Fibroblast of lung (primary cell): ENCODE data around the gene PRLR. TPM values are rescaled to one million over a fixed set of nuclear protein-coding genes. Genes with fewer than 3 reads are reported as not detected.
A peak's percentile ranks its signal among the peaks of the same experiment; 100 is the strongest.

Experiments
- DNase-seq, 2 donors: peaks; one replicate each; pipeline versions ENCODE4 v3.0.0 to v3.0.0-alpha.2; 2010; ENCODE audit warnings: low read depth in 2 of 2
- H2AFZ ChIP-seq: 2 replicates; pipeline ENCODE4 v1.5.1; 2012; ENCODE audit warnings: low read length, control low read depth, inconsistent platforms
- H3K27ac ChIP-seq: 2 replicates; pipeline ENCODE4 v1.5.1; 2011; ENCODE audit warnings: low read length, control low read depth; ENCODE audit not compliant: insufficient read depth
- H3K27me3 ChIP-seq: 2 replicates; pipeline ENCODE4 v1.5.1; 2011; ENCODE audit warnings: mild to moderate bottlenecking, low read length; ENCODE audit not compliant: control insufficient read depth, insufficient read depth
- H3K36me3 ChIP-seq: 2 replicates; pipeline ENCODE4 v1.5.1; 2011; ENCODE audit warnings: low read length; ENCODE audit not compliant: control insufficient read depth, insufficient read depth
- H3K4me1 ChIP-seq: 2 replicates; pipeline ENCODE4 v1.5.1; 2011; ENCODE audit warnings: low read length; ENCODE audit not compliant: control insufficient read depth, insufficient read depth; ENCODE audit errors: extremely low read depth
- H3K4me2 ChIP-seq: 2 replicates; pipeline ENCODE4 v1.5.1; 2011; ENCODE audit warnings: low read length, control low read depth; ENCODE audit not compliant: insufficient read depth; ENCODE audit errors: extremely low read depth
- H3K4me3 ChIP-seq, 4 experiments: fragments of 200-600 bp in 1 of 4; sonication (generic) in 1 of 4; replicated peaks in 1 of 4; 2 replicates each; pipeline ENCODE4 v1.5.1; 2011 to 2016; ENCODE audit warnings: low read length in 4 of 4, low read depth in 3 of 4, mild to moderate bottlenecking in 3 of 4, control low read depth in 2 of 4, inconsistent platforms in 1 of 4, mixed read lengths in 1 of 4; ENCODE audit not compliant: insufficient read depth in 1 of 4; ENCODE audit errors: control extremely low read depth in 1 of 4
- H3K79me2 ChIP-seq: 2 replicates; pipeline ENCODE4 v1.5.1; 2012; ENCODE audit warnings: mild to moderate bottlenecking, low read length, inconsistent platforms; ENCODE audit not compliant: control insufficient read depth, insufficient read depth
- H3K9ac ChIP-seq: 2 replicates; pipeline ENCODE4 v1.5.1; 2011; ENCODE audit warnings: mild to moderate bottlenecking, low read length, control low read depth; ENCODE audit not compliant: insufficient read depth
- H3K9me3 ChIP-seq: 2 replicates; pipeline ENCODE4 v1.5.1; 2012; ENCODE audit warnings: low read depth, low read length; ENCODE audit not compliant: control insufficient read depth, insufficient read depth
- H4K20me1 ChIP-seq: 2 replicates; pipeline ENCODE4 v1.5.1; 2011; ENCODE audit warnings: low read length; ENCODE audit not compliant: control insufficient read depth, insufficient read depth; ENCODE audit errors: extremely low read depth
- EZH2 ChIP-seq: IDR thresholded peaks from 2 replicates; pipeline ENCODE4 v1.5.1; 2012; ENCODE audit warnings: low read length, control low read depth, mild to moderate bottlenecking; ENCODE audit errors: missing control alignments
- polyA plus RNA-seq, 2 donors: library from polyadenylated mRNA; depleted of rRNA in 1 of 2; stranded (reverse) in 1 of 2; unstranded in 1 of 2; fragments of >200 nt; gene quantifications; 2 replicates each; pipeline ENCODE4 v1.2.1, GENCODE V29; 2011 to 2012; ENCODE audit warnings: missing spikeins in 1 of 2
- total RNA-seq: library from RNA; depleted of rRNA; stranded (reverse); fragments of >200 nt; gene quantifications from 2 replicates; pipeline ENCODE4 v1.2.1, GENCODE V29; 2014
- TF ChIP-seq, protein P1 (sequence below), 2 donors: IDR thresholded peaks in 1 of 2; conservative IDR thresholded peaks in 1 of 2; 1 replicate in 1 of 2; 2 replicates in 1 of 2; pipeline ENCODE4 v1.5.1; 2011 to 2012; ENCODE audit warnings: low read length in 2 of 2, control low read depth in 1 of 2, inconsistent platforms in 1 of 2, low read depth in 1 of 2, mild to moderate bottlenecking in 1 of 2

The PRLR gene
- total and polyA plus RNA-seq, 2 donors (not counting 1 experiment from before 2014, with no cell fraction given), result 0.33 to 0.41 TPM

DNA sequence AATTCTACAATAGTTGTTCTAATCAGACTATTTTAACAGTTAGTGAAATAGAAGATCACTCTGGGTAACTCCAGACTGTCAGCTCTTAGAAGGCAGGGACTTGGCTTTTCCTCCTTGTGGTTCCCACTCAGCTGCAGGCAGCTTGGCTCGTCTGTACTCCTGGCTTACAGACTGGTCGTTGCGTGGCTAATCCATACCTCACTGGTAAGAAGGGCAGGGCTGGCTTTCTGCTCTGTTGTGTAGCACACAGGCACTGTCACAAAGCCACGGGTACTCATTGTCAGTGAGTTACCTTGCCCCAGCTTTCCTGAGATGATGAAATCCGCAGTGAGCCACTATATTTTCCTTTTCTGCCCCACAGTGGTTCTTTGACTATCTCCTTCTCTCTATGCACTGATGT is 1.8 kb upstream of the PRLR start:
- H3K36me3 ChIP-seq, result no peaks in the 10 kb centered on the region
- H3K27ac ChIP-seq, result no peak overlapping the region
- no peak for TF ChIP-seq EZH2
- TF ChIP-seq, protein P1, sequence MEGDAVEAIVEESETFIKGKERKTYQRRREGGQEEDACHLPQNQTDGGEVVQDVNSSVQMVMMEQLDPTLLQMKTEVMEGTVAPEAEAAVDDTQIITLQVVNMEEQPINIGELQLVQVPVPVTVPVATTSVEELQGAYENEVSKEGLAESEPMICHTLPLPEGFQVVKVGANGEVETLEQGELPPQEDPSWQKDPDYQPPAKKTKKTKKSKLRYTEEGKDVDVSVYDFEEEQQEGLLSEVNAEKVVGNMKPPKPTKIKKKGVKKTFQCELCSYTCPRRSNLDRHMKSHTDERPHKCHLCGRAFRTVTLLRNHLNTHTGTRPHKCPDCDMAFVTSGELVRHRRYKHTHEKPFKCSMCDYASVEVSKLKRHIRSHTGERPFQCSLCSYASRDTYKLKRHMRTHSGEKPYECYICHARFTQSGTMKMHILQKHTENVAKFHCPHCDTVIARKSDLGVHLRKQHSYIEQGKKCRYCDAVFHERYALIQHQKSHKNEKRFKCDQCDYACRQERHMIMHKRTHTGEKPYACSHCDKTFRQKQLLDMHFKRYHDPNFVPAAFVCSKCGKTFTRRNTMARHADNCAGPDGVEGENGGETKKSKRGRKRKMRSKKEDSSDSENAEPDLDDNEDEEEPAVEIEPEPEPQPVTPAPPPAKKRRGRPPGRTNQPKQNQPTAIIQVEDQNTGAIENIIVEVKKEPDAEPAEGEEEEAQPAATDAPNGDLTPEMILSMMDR (conservative IDR thresholded peaks at IDR 0.05 in 1 of 2, IDR thresholded peaks at IDR 0.05 in 1 of 2; ENCODE audit: low read depth in 1 of 2, low read length in 2 of 2), result no peak
- no peaks in the 10 kb centered on the region for H3K9me3 ChIP-seq
- H3K4me2 ChIP-seq, result no peak overlapping the region
- no peak overlapping the region for H2AFZ ChIP-seq
- no peak overlapping the region for H3K4me3 ChIP-seq
- no peaks in the 10 kb centered on the region for H3K4me1 ChIP-seq
- peaks cover 30% of the 10 kb centered on the region for H3K27me3 ChIP-seq
- no peak overlapping the region for H3K9ac ChIP-seq
- H4K20me1 ChIP-seq, result no peaks in the 10 kb centered on the region
- no peak for DNase-seq
- no peaks in the 10 kb centered on the region for H3K79me2 ChIP-seq

DNA sequence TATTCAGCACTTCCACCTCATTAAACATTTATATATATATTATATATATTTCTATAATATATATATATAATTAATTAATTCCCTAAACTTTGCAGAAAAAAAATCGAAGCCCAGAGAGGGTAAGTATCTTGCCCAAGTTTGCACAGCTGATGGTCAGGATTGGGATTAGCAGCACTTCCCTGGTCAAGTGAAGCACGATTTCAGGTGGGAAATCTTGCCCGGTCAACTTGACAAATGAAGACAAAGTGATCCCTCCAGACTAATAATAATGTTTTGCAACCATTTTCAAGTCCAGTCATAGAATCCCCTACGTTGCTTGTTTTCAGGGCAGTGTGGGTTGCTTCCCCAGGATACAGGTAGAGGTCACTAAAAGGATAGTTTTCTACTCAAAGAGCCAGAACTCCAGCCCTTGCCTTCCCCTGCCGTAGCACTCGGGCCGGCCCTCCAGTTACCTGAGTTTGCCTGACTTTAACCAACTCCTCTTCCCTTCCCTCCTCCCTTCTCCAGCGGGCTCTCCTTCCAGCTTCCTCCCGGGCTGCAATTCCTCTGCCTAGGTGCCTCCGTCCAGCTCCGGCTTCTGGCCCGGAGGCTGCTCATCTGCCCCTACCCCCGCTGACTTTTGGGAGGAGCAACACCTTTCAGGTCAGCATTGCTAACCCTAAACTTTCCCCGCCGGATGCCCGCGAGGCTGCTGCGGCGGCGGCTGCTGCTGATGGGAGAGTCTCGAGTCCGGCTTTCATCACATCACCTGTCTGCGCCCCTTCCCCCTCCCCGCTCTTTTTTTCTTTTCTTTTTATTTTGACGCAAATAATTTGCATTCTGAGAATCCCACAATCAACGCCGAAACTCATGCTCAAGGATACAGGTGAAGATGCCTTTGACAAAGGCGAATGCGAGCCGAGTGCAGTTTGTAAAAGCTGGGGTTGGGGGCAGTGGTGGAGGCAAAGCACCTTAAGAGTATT is 930 bp downstream of the PRLR start:
- H4K20me1 ChIP-seq, result no peaks in the 10 kb centered on the region
- no peak overlapping the region for H3K27ac ChIP-seq
- no peaks in the 10 kb centered on the region for H3K4me1 ChIP-seq
- no peak for DNase-seq
- H2AFZ ChIP-seq, result no peak overlapping the region
- peak overlapping the region in 3 of 4 experiments; percentile 19 to 42 (median 40) for H3K4me3 ChIP-seq
- H3K27me3 ChIP-seq, result peaks cover 33% of the 10 kb centered on the region
- peak overlapping the region; percentile 87 for H3K4me2 ChIP-seq
- TF ChIP-seq EZH2, result no peak
- TF ChIP-seq, protein P1 (conservative IDR thresholded peaks at IDR 0.05 in 1 of 2, IDR thresholded peaks at IDR 0.05 in 1 of 2; ENCODE audit: low read depth in 1 of 2, low read length in 2 of 2), result no peak
- no peak overlapping the region for H3K9ac ChIP-seq
- no peaks in the 10 kb centered on the region for H3K9me3 ChIP-seq
- H3K79me2 ChIP-seq, result no peaks in the 10 kb centered on the region
- no peaks in the 10 kb centered on the region for H3K36me3 ChIP-seq

DNA sequence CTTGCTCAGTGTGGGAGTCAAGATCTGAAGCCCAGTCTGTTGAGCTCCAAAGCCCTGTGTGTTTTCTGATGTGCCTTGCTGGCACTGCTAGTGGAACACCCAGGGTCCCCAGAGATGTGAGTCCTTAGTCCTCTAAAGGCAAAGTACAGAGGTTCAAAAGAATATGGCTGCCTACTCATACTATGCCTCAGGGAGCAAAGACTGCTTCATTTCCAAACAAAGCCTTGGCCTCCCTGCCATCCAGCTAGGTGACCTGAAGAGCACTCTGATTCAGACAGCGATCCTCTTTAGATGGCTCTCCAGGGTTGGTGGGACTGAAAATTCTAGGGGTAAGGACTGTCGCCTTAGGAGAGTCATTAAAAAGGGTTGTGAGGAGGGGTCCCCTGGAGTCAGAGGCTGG is 2.0 kb downstream of the PRLR start:
- Histone ChIP-seq H3K9me3 (no peaks in the 10 kb centered on the region), H3K4me1 (no peaks in the 10 kb centered on the region), H3K9ac (no peak overlapping the region), H3K27me3 (peaks cover 33% of the 10 kb centered on the region), H3K4me2 (no peak overlapping the region), H3K27ac (no peak overlapping the region), H3K79me2 (no peaks in the 10 kb centered on the region), H4K20me1 (no peaks in the 10 kb centered on the region), H3K4me3 (no peak overlapping the region), H3K36me3 (no peaks in the 10 kb centered on the region), H2AFZ (no peak overlapping the region)
- DNase-seq, result no peak
- TF ChIP-seq EZH2, result no peak
- TF ChIP-seq, protein P1 (conservative IDR thresholded peaks at IDR 0.05 in 1 of 2, IDR thresholded peaks at IDR 0.05 in 1 of 2; ENCODE audit: low read depth in 1 of 2, low read length in 2 of 2), result no peak
